Endothelial cell of umbilical vein (primary cell): ENCODE measurements around the gene WNT8B.

Experiments used
- GATA2 ChIP-seq: IDR thresholded peaks from 2 replicates; pipeline ENCODE4 v1.7.0; 2011; ENCODE audit warnings: low read depth, mild to moderate bottlenecking, moderate library complexity, mixed read lengths, low read length; ENCODE audit not compliant: insufficient read length, insufficient read depth
- MAX ChIP-seq: IDR thresholded peaks from 2 replicates; pipeline ENCODE4 v1.6.1; 2011; ENCODE audit not compliant: insufficient read depth, insufficient read length
- POLR2A ChIP-seq: IDR thresholded peaks from 2 replicates; pipeline ENCODE4 v1.6.1; 2012; ENCODE audit warnings: low read depth, mild to moderate bottlenecking, control low read depth, low read length
- TF ChIP-seq, protein P1 (sequence below), 2 donors: IDR thresholded peaks; 1 replicate in 1 of 2; 2 replicates in 1 of 2; pipeline ENCODE4 v1.5.1; 2011; ENCODE audit warnings: low read length in 2 of 2, mild to moderate bottlenecking in 2 of 2, moderate library complexity in 2 of 2, control low read depth in 1 of 2, inconsistent platforms in 1 of 2, low read depth in 1 of 2; ENCODE audit not compliant: insufficient read depth in 1 of 2; ENCODE audit errors: extremely low read depth in 1 of 2

DNA sequence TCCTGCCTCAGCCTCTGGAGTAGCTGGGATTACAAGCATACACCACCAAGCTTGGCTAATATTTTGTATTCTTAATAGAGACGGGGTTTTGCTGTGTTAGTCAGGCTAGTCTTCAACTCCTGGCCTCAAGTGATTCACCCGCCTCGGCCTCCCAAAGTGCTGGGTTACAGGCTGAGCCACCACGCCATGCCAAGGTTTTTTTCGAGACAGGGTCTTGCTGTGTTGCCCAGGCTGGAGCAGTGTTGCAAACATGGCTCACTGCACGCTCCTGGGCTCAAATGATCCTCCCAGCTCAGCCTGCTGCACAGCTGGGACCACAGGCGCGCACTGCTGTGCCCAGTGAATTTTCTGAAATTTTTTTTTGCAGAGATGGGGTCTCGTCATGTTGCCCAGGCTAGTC, 60.1 kb downstream of the WNT8B start:
- TF ChIP-seq, protein P1, sequence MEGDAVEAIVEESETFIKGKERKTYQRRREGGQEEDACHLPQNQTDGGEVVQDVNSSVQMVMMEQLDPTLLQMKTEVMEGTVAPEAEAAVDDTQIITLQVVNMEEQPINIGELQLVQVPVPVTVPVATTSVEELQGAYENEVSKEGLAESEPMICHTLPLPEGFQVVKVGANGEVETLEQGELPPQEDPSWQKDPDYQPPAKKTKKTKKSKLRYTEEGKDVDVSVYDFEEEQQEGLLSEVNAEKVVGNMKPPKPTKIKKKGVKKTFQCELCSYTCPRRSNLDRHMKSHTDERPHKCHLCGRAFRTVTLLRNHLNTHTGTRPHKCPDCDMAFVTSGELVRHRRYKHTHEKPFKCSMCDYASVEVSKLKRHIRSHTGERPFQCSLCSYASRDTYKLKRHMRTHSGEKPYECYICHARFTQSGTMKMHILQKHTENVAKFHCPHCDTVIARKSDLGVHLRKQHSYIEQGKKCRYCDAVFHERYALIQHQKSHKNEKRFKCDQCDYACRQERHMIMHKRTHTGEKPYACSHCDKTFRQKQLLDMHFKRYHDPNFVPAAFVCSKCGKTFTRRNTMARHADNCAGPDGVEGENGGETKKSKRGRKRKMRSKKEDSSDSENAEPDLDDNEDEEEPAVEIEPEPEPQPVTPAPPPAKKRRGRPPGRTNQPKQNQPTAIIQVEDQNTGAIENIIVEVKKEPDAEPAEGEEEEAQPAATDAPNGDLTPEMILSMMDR (IDR thresholded peaks at IDR 0.05; ENCODE audit: extremely low read depth in 1 of 2, insufficient read depth in 1 of 2, low read depth in 1 of 2, low read length in 2 of 2) = no peak
- TF ChIP-seq GATA2 (no peak), MAX (no peak), POLR2A (peak; percentile 3)
